Right lobe of liver (tissue), 4 donors: ENCODE measurements around the gene C2orf69.

Experiments used
- POLR2A ChIP-seq: fragments of 450-650 bp; IDR thresholded peaks from one replicate; pipeline ENCODE4 v1.6.1; 2017; ENCODE audit warnings: antibody characterized with exemption, mild to moderate bottlenecking
- TF ChIP-seq, protein P1 (sequence below), 4 donors: fragments of 200-600 bp in 3 of 4; fragments of 450-650 bp in 1 of 4; IDR thresholded peaks; one replicate each; pipeline versions ENCODE4 v1.5.1 to v1.8.0; 2016 to 2022; ENCODE audit warnings: antibody characterized with exemption in 4 of 4, mild to moderate bottlenecking in 2 of 4
- donor health status: DM: no; HTN: no; CAD: no.
- donor health status: DM: no; HTN: no; CAD: no.
- donor health status: DM: no; HTN: yes; CAD: no.

DNA sequence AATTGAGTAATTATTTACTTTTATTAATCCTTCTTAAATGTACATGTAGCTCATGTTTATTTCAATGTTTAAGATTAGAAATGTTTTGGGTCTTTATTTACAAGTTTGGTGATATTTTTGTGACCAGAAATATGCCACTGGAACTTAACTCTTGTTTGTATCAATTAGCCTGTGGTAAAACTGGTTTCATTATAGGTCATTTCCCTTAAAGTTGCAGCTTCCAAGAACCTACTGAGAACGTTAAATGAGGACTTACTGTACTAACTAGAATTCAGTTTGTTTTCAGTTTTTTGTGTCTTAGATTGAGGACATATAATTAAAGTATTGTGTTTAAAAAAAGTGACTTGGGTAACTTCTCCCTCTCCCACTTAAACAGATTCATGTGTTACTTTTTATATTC lies 39.9 kb downstream of the C2orf69 start:
- TF ChIP-seq, protein P1, sequence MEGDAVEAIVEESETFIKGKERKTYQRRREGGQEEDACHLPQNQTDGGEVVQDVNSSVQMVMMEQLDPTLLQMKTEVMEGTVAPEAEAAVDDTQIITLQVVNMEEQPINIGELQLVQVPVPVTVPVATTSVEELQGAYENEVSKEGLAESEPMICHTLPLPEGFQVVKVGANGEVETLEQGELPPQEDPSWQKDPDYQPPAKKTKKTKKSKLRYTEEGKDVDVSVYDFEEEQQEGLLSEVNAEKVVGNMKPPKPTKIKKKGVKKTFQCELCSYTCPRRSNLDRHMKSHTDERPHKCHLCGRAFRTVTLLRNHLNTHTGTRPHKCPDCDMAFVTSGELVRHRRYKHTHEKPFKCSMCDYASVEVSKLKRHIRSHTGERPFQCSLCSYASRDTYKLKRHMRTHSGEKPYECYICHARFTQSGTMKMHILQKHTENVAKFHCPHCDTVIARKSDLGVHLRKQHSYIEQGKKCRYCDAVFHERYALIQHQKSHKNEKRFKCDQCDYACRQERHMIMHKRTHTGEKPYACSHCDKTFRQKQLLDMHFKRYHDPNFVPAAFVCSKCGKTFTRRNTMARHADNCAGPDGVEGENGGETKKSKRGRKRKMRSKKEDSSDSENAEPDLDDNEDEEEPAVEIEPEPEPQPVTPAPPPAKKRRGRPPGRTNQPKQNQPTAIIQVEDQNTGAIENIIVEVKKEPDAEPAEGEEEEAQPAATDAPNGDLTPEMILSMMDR (IDR thresholded peaks at IDR 0.05): no peak
- no peak for TF ChIP-seq POLR2A
